ENCODE data around the gene LGALS8.

LGALS8 gene

DNA sequence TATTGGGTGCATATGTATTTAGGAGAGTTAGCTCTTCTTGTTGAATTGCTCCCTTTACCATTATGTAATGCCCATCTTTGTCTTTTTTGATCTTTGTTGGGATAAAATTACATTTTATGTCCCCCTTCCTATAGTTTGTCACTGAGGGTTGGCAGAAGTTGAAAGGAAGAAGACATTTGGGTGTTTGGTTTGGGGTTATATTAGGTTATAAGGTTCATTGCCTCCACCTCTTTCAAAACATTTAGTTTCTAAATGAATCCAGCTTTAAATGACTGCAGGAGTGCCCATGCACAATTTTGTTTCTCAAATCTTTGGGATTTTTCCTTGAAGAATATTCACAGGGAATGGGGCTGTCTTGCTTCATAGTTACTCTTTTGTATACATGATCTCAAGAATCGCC, 14.6 kb upstream of the LGALS8 start:
- no peak for DNase-seq (ENCODE audit: low spot score)

DNA sequence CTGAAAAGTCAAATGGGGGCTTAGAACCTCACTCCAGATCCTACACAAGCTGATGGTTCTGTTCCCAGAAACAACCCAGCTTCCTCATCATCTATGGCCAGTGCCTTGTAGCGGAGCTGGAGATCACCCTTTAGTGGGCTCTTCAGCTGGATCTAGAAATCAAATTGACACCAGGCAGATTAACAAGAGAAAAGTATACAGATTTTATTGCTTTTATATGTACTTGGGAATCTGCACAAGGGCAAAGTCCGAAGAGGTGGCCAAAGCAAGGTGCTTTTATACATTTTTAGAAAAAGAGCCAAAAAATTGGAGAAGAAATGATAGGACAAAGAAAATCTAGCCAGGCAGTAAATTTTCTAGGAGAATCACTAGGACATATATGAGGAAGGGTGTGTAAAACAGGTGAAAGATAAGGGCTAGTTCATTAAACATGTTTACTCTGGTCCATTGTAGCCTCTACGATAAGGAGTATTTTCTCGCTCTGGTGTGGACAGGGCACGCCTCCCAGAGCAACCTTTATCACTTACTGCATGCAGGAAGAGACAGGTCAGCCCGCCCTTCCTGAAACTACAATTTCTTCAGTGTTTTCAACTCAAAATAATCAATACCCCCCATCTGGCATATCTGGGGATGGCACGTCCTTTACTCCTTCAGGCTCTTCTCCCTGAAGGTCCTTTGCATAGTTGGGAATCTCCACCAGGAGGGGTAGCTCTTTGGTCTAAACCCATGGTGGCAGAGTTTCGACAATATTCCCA, 14.0 kb upstream of the LGALS8 start:
- DNase-seq (ENCODE audit: low spot score): no peak

DNA sequence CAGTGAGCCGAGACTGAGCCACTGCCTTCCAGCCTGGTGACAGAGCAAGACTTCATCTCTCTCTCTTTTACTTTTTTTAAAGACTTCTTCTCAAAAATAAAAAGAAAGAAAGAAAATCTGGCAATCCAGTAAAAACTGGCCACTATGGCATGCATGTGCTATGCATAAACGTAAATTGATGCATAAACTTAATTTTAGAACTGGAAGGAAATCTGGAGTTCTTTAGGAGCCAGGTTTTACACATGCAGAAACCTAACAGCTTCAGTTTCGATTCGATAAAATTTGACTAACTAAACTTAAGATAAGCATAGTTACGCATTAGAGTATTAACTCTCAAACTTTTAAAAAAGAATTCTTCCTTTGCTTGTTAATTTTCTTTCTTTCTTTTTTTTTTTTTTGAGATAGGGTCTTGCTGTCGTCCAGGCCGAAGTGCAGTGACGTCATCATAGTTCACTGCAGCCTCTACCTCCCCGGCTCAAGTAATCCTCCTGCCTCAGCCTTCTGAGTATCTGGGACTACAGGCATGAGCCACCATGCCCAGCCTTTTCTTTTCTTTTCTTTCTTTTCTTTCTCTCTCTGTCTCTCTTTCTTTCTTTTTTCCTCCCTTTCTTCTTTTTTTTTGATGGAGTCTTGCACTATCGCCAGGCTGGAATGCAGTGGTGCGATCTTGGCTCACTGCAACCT, 11.9 kb upstream of the LGALS8 start:
- no peak for DNase-seq (ENCODE audit: low spot score)

- DNase-seq (ENCODE audit: low spot score): no peak
Observed at GRCh38 chr1:236514703-236515442, 8.9 kb upstream of the LGALS8 start.

- DNase-seq (ENCODE audit: low spot score): no peak
Observed at GRCh38 chr1:236515443-236515958, 8.3 kb upstream of the LGALS8 start.

- DNase-seq (ENCODE audit: low spot score): peak; percentile 41
Observed at GRCh38 chr1:236516929-236517704, 6.7 kb upstream of the LGALS8 start.

GRCh38 chr1:236518322-236518721, 5.5 kb upstream of the LGALS8 start:
- DNase-seq (ENCODE audit: low spot score): no peak

- DNase-seq (ENCODE audit: low spot score): no peak
Observed at GRCh38 chr1:236520445-236521005, 3.3 kb upstream of the LGALS8 start.

GRCh38 chr1:236522937-236523703, 662 bp upstream of the LGALS8 start:
- DNase-seq (ENCODE audit: low spot score): no peak

DNA sequence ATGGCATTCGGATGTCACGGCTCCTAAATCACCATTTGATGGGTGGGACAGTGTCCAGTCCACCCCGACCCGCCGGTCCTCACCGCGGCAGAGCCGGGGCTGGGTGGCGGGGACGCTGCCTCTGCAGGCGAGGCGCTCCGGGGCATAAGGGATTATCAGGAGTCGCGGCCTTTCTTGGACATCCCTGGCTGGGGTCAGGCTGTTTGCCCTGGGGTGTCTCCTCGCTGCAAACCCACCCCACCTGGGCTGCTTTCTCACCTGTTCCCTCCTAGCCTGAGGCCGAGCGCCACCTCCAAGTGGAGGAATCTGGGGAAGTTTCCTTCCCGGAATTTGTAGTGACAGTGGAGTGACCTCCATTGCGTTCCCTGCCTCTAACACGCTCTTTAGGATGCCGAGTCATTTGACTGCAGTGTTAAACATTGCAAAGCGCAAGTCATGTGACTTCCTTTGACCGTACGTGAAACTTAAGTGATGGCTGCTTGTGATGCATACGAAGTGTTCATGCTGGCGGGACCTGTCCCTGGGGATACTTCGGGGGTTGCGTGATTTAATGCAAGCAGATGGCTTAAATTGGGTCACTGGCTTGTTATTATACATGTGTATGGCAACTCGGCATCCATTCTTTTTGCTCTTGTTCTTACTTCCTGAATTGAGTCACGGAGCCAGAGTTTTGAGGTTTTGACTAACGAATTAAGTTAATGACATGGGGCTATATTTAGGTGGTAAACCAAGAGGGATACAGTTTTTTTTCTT, 536 bp downstream of the LGALS8 start:
- DNase-seq (ENCODE audit: low spot score): peak; percentile 82

- no peak for DNase-seq (ENCODE audit: low spot score)
Observed at GRCh38 chr1:236524895-236525184, 1.1 kb downstream of the LGALS8 start.

GRCh38 chr1:236526079-236526478, 2.3 kb downstream of the LGALS8 start:
- DNase-seq (ENCODE audit: low spot score): no peak

GRCh38 chr1:236530286-236530685, 6.5 kb downstream of the LGALS8 start:
- no peak for DNase-seq (ENCODE audit: low spot score)

- no peak for DNase-seq (ENCODE audit: low spot score)
Observed at GRCh38 chr1:236530959-236531358, 7.2 kb downstream of the LGALS8 start.

GRCh38 chr1:236532850-236533249, 9.1 kb downstream of the LGALS8 start:
- no peak for DNase-seq (ENCODE audit: low spot score)

GRCh38 chr1:236534151-236534651, 10.4 kb downstream of the LGALS8 start:
- DNase-seq (ENCODE audit: low spot score): peak; percentile 68

DNA sequence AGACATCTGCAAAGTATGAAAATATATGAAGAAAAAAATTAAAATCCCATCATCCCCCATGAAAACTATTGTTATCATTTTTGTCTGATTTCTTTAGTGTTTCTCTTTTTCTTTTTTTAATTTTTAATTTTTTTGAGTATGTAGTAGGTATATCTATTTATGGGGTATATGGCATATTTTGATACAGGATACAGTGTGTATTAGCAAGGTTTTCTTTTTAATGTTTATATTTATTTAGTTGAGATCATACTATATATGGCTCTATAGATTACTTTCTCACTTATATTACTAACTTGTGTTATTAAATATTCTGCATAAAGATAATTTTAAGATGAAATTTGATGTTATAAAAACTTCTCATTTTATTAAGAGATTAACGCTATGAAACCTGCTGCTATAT, 11.4 kb downstream of the LGALS8 start:
- no peak for DNase-seq (ENCODE audit: low spot score)

DNA sequence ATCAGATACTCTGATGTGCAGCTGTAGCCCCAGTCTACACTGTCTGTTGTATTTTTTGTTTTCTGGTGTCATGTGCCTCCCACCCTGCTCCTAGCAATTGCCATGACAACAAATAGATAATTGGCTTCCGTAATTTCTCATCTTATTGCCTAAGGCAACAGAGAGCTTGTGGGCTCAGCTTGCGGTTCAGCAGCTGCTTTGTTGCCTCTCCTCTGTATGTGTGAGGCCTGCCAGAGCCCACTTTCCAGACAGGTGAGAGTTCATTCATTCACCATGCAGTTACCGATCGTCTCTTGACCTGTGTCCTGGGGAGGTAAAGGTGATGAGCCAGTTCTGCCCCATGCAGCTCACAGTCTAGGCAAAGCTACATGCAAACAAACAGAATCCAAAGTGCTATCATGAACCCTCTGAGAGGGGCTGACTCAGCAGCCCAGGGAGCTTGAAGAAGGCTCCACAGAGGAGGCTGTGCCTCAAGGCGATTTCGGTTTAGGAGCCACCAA, 11.9 kb downstream of the LGALS8 start:
- no peak for DNase-seq (ENCODE audit: low spot score)

GRCh38 chr1:236536540-236536939, 12.8 kb downstream of the LGALS8 start:
- no peak for DNase-seq (ENCODE audit: low spot score)
